Coronary artery (tissue), 2 donors: ENCODE results near the gene GRID2.

Source experiments
- DNase-seq: peaks from one replicate; pipeline ENCODE4 v3.0.0-alpha.2; 2017; ENCODE audit warnings: low spot score
- H3K27ac ChIP-seq, 2 donors: fragments of 200-600 bp; sonication (generic); one replicate each; pipeline ENCODE4 v1.5.1; 2016 to 2019
- H3K4me3 ChIP-seq: fragments of 200-600 bp; sonication (generic); 2 replicates; pipeline ENCODE4 v1.5.1; 2016; ENCODE audit warnings: mild to moderate bottlenecking, moderate library complexity
- CTCF ChIP-seq: fragments of 200-600 bp; sonication (generic); IDR thresholded peaks from one replicate; pipeline ENCODE4 v1.5.1; 2019; ENCODE audit warnings: antibody characterized with exemption

The GRID2 gene

GRCh38 chr4:93199492-93199891 is 895.7 kb downstream of the GRID2 start:
- TF ChIP-seq CTCF = no peak
- Histone ChIP-seq H3K27ac (no peak overlapping the region), H3K4me3 (no peak overlapping the region)
- DNase-seq = no peak

- no peak overlapping the region for H3K27ac ChIP-seq
- TF ChIP-seq CTCF = no peak
- no peak overlapping the region for H3K4me3 ChIP-seq
- DNase-seq = no peak
Measured at GRCh38 chr4:93201471-93202096, 897.8 kb downstream of the GRID2 start.

- DNase-seq = no peak
- no peak overlapping the region for H3K4me3 ChIP-seq
- no peak overlapping the region for H3K27ac ChIP-seq
- no peak for TF ChIP-seq CTCF
Measured at GRCh38 chr4:93203708-93204107, 899.9 kb downstream of the GRID2 start.

- no peak for DNase-seq
- no peak for TF ChIP-seq CTCF
- no peak overlapping the region for H3K27ac ChIP-seq
- H3K4me3 ChIP-seq = no peak overlapping the region
Measured at GRCh38 chr4:93212250-93212649, 908.5 kb downstream of the GRID2 start.

- Histone ChIP-seq H3K4me3 (no peak overlapping the region), H3K27ac (no peak overlapping the region)
- DNase-seq = no peak
- TF ChIP-seq CTCF = no peak
Measured at GRCh38 chr4:93216646-93217045, 912.9 kb downstream of the GRID2 start.

- Histone ChIP-seq H3K4me3 (no peak overlapping the region), H3K27ac (no peak overlapping the region)
- no peak for DNase-seq
- TF ChIP-seq CTCF = no peak
Measured at GRCh38 chr4:93217431-93217830, 913.7 kb downstream of the GRID2 start.

- TF ChIP-seq CTCF = no peak
- Histone ChIP-seq H3K27ac (no peak overlapping the region), H3K4me3 (no peak overlapping the region)
- no peak for DNase-seq
Measured at GRCh38 chr4:93221771-93222170, 918.0 kb downstream of the GRID2 start.
